ENCODE results near the gene PCK1.

- peak; percentile 52 for TF ChIP-seq YY1 (IDR thresholded peaks at IDR 0.05)
- no peak for TF ChIP-seq CTCF (IDR thresholded peaks at IDR 0.05; ENCODE audit: low read depth, low read length, missing input control)
- TF ChIP-seq, protein P1, sequence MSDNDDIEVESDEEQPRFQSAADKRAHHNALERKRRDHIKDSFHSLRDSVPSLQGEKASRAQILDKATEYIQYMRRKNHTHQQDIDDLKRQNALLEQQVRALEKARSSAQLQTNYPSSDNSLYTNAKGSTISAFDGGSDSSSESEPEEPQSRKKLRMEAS (IDR thresholded peaks at IDR 0.05): peak; percentile 51
- TF ChIP-seq JUND (IDR thresholded peaks at IDR 0.05): no peak
- no peak for TF ChIP-seq ZBTB33 (IDR thresholded peaks at IDR 0.05)
- no peak for TF ChIP-seq FOXA1 (IDR thresholded peaks at IDR 0.05)
- no peak for TF ChIP-seq TAF1 (conservative IDR thresholded peaks at IDR 0.05)
- no peak for TF ChIP-seq EGR1 (IDR thresholded peaks at IDR 0.05; ENCODE audit: low read depth in 2 of 2)
- TF ChIP-seq SP1 (IDR thresholded peaks at IDR 0.05): no peak
- no peak for TF ChIP-seq REST (IDR thresholded peaks at IDR 0.05)
- TF ChIP-seq RAD21 (IDR thresholded peaks at IDR 0.05): no peak
- TF ChIP-seq NR2F2 (IDR thresholded peaks at IDR 0.05): no peak
These were observed 12.5 kb upstream of the PCK1 start for GRCh38 chr20:57548177-57549058.
